Endothelial cell of umbilical vein (primary cell): Measurements from ENCODE around the gene ADCY3. TPM values are rescaled to one million over a fixed set of nuclear protein-coding genes. Genes with fewer than 3 reads are reported as not detected.

Experiments used
- BruUV-seq: library from RNA; stranded (reverse); fragments of 400-500 nt; replicated peaks from 2 replicates; lab custom pipeline; 2021; lab: Mats Ljungman, UMichigan
- CTCF ChIA-PET: fragments of 300-600, 350-600 bp; sonication (Branson Sonifier 250); formaldehyde crosslinking; loops from one replicate; lab custom pipeline; 2021; ENCODE audit warnings: antibody characterized with exemption, inconsistent platforms; lab: Charles Lee
- POLR2A ChIA-PET: fragments of 300-600, 350-600 bp; sonication (Branson Sonifier 250); formaldehyde crosslinking; loops from one replicate; lab custom pipeline; 2021; ENCODE audit warnings: antibody characterized with exemption, inconsistent platforms; lab: Charles Lee
- DNase-seq: peaks from one replicate; pipeline ENCODE4 v3.0.0-alpha.2; 2011; ENCODE audit warnings: low read depth, low spot score
- FAIRE-seq: peaks from 2 replicates; lab custom pipeline; 2011; peaks lifted over from hg19 to GRCh38; lab: Jason Lieb, UNC
- H2AFZ ChIP-seq: 2 replicates; pipeline ENCODE4 v1.6.0; 2012; ENCODE audit warnings: low read depth, low read length, control low read depth, inconsistent platforms
- H3K27ac ChIP-seq: 2 replicates; pipeline ENCODE4 v1.5.1; 2011; ENCODE audit warnings: low read depth, mild to moderate bottlenecking, control low read depth, low read length, moderate library complexity; ENCODE audit not compliant: insufficient read depth
- H3K27me3 ChIP-seq, 2 experiments: 2 replicates each; pipeline versions ENCODE4 v1.6.0 to v1.6.1; 2011; ENCODE audit warnings: low read length in 2 of 2, mixed read lengths in 1 of 2; ENCODE audit not compliant: control insufficient read depth in 2 of 2, insufficient read depth in 2 of 2
- H3K36me3 ChIP-seq, 2 experiments: 2 replicates in 1 of 2; 3 replicates in 1 of 2; pipeline ENCODE4 v1.5.1; 2011; ENCODE audit warnings: low read length in 2 of 2, mild to moderate bottlenecking in 1 of 2, moderate library complexity in 1 of 2; ENCODE audit not compliant: control insufficient read depth in 2 of 2, insufficient read depth in 2 of 2; ENCODE audit errors: extremely low read depth in 1 of 2
- H3K4me1 ChIP-seq: 3 replicates; pipeline ENCODE4 v1.5.1; 2011; ENCODE audit warnings: mild to moderate bottlenecking, low read length; ENCODE audit not compliant: control insufficient read depth, insufficient read depth; ENCODE audit errors: extremely low read depth
- H3K4me2 ChIP-seq: 2 replicates; pipeline ENCODE4 v1.6.1; 2011; ENCODE audit warnings: low read length, control low read depth, mixed read lengths; ENCODE audit not compliant: insufficient read depth
- H3K4me3 ChIP-seq, 3 experiments: fragments of 200-600 bp in 1 of 3; sonication (generic), shearing (Covaris generic) in 1 of 3; replicated peaks in 1 of 3; 2 replicates each; pipeline ENCODE4 v1.5.1; 2011 to 2016; ENCODE audit warnings: control low read depth in 3 of 3, low read length in 3 of 3, mild to moderate bottlenecking in 2 of 3, inconsistent platforms in 1 of 3, low read depth in 1 of 3, moderate library complexity in 1 of 3; ENCODE audit not compliant: insufficient read depth in 1 of 3
- H3K79me2 ChIP-seq: 2 replicates; pipeline ENCODE4 v1.6.0; 2012; ENCODE audit warnings: low read length, inconsistent platforms; ENCODE audit not compliant: control insufficient read depth, insufficient read depth
- H3K9ac ChIP-seq: replicated peaks from 2 replicates; pipeline ENCODE3; 2011; ENCODE audit warnings: low read length, control low read depth; ENCODE audit not compliant: insufficient read depth; ENCODE audit errors: extremely low read depth
- H3K9me1 ChIP-seq: replicated peaks from 3 replicates; pipeline ENCODE4 v1.6.0; 2011; ENCODE audit warnings: mild to moderate bottlenecking, low read length; ENCODE audit not compliant: control insufficient read depth, insufficient read depth; ENCODE audit errors: extremely low read depth
- H3K9me3 ChIP-seq: replicated peaks from 2 replicates; pipeline ENCODE4 v1.5.1; 2012; ENCODE audit warnings: low read length, inconsistent platforms; ENCODE audit not compliant: control insufficient read depth, insufficient read depth
- H4K20me1 ChIP-seq: replicated peaks from 2 replicates; pipeline ENCODE3; 2011; ENCODE audit warnings: mild to moderate bottlenecking, low read length; ENCODE audit not compliant: control insufficient read depth, insufficient read depth; ENCODE audit errors: extremely low read depth
- FOS ChIP-seq: IDR thresholded peaks from 2 replicates; pipeline ENCODE4 v1.6.1; 2011; ENCODE audit warnings: mild to moderate bottlenecking, low read length, moderate library complexity, borderline replicate concordance; ENCODE audit not compliant: insufficient read depth
- JUN ChIP-seq: IDR thresholded peaks from 2 replicates; pipeline ENCODE4 v1.6.1; 2011; ENCODE audit warnings: borderline replicate concordance, low read depth; ENCODE audit not compliant: insufficient read length, insufficient read depth
- POLR2AphosphoS5 ChIP-seq: IDR thresholded peaks from 2 replicates; pipeline ENCODE4 v1.6.1; 2012; ENCODE audit warnings: low read depth, mild to moderate bottlenecking, control low read depth, low read length, moderate library complexity; ENCODE audit not compliant: insufficient read depth
- dilution Hi-C: fragments of 300-500 bp; cut with MboI; formaldehyde crosslinking; loops from one replicate; pipeline ENCODE4 v1.15.0; 2019; ENCODE audit warnings: low sequenced_read_pairs; ENCODE audit not compliant: extremely low pct_ligation_motif_present
- intact Hi-C: fragments of 100-400 bp; cut with micrococcal nuclease; formaldehyde crosslinking; loops from one replicate; pipeline ENCODE4 v1.10.0; 2022
- polyA plus RNA-seq, 4 experiments: library from polyadenylated mRNA; depleted of rRNA in 3 of 4; stranded (reverse) in 3 of 4; unstranded in 1 of 4; fragments of >200 nt; gene quantifications; 2 replicates each; pipeline versions ENCODE4 v1.2.1 to v1.2.3, GENCODE V29; 2011 to 2012; ENCODE audit warnings: missing spikeins in 1 of 4
- total RNA-seq: library from RNA; stranded (reverse); gene quantifications from 2 replicates; pipeline ENCODE4 v1.2.3, GENCODE V29; 2021
- TF ChIP-seq, protein P1 (sequence below): IDR thresholded peaks from 2 replicates; pipeline ENCODE4 v1.6.1; 2011; ENCODE audit not compliant: insufficient read depth, insufficient read length

The ADCY3 gene
- total and polyA plus RNA-seq, 2 donors (not counting 3 experiments of a cell fraction or from before 2014, with no cell fraction given) = 54.0 to 61.3 TPM

DNA sequence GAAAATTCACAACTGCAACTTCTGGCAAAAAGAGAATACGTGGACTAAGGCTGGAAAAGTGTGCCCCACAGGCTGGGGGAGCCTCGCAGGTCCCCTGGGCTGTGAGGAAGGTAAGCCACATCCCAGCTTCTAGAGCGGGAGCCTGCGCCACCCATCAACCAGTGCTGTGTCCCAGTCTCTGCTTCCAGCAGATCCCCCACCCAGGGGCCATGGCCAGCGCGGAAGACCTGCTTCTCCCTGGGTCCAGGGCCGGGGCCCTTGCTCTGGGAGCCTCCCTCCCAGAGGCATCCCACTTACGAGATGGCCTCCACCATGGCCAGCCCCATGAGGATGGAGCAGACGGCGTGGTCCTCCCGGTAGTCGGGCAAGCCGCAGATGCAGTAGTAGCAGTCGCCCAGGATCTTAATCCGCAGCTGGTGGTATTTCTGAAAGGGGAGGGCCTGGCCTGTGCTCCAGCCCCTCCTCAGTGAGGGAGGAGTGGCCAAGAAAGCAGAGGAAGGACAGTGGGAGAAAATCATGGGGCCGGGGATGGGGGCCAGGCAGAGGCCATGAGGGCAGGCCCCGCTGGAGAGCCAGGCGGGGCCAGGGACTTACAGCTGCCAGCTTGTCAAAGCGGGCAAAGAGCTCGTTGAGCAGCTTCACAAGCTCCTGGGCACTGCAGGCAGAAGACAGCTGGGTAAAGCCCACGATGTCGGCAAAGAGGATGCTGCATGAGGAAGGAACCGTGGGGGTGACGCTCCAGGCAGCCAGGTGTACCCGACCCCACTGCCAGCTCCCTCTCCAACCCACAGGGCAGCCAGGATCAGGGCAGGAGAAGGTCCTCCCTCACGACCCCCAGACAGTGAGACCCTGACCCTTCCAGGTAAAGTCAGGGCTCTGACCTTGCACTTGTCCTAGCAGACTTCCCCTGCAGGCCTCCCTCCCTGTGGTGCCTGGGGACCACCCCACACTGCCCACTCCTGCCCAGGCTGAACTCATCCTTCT, 78.8 kb downstream of the ADCY3 start:
- ChIA-PET POLR2A (no interaction called here), CTCF (interaction anchor here (0.7 kb wide), 1 partner anchor 356 kb away, joined by 3 read pairs; no protein-coding TSS in a partner anchor)
- Histone ChIP-seq H3K9ac (no peak overlapping the region), H4K20me1 (no peaks in the 10 kb centered on the region), H3K36me3 (peaks cover 0 to 3% of the 10 kb centered on the region in 2 experiments), H3K4me2 (no peak overlapping the region), H3K4me3 (no peak overlapping the region), H2AFZ (no peak overlapping the region), H3K27me3 (no peaks in the 10 kb centered on the region), H3K27ac (no peak overlapping the region), H3K9me3 (no peaks in the 10 kb centered on the region), H3K9me1 (no peaks in the 10 kb centered on the region), H3K4me1 (no peaks in the 10 kb centered on the region), H3K79me2 (no peaks in the 10 kb centered on the region)
- intact Hi-C loops (no loop called here), dilution Hi-C loops (no loop called here)
- FAIRE-seq (no peak), DNase-seq (no peak)
- TF ChIP-seq POLR2AphosphoS5 = no peak
- TF ChIP-seq JUN = no peak
- TF ChIP-seq, protein P1, sequence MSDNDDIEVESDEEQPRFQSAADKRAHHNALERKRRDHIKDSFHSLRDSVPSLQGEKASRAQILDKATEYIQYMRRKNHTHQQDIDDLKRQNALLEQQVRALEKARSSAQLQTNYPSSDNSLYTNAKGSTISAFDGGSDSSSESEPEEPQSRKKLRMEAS = no peak
- no peak for TF ChIP-seq FOS
- no TSS peak for BruUV-seq
